PC-3 (cell line): ENCODE results near the gene RSF1.

Source experiments
- EZH2 ChIP-seq: fragments of 300-600 bp; sonication (generic); IDR thresholded peaks from one replicate; pipeline ENCODE4 v1.6.1; 2017; ENCODE audit warnings: antibody characterized with exemption, mild to moderate bottlenecking, low read length; ENCODE audit not compliant: unreplicated experiment
- EZH2phosphoT487 ChIP-seq: fragments of 300-600 bp; sonication (generic); IDR thresholded peaks from 2 replicates; pipeline ENCODE4 v1.6.1; 2018; ENCODE audit warnings: mild to moderate bottlenecking, antibody characterized with exemption, low read length, borderline replicate concordance
- TF ChIP-seq, protein P1 (sequence below): fragments of 300-600 bp; sonication (generic); conservative IDR thresholded peaks from 2 replicates; pipeline ENCODE4 v1.5.1; 2017; ENCODE audit warnings: antibody characterized with exemption, low read depth, mild to moderate bottlenecking, low read length

- TF ChIP-seq, protein P1, sequence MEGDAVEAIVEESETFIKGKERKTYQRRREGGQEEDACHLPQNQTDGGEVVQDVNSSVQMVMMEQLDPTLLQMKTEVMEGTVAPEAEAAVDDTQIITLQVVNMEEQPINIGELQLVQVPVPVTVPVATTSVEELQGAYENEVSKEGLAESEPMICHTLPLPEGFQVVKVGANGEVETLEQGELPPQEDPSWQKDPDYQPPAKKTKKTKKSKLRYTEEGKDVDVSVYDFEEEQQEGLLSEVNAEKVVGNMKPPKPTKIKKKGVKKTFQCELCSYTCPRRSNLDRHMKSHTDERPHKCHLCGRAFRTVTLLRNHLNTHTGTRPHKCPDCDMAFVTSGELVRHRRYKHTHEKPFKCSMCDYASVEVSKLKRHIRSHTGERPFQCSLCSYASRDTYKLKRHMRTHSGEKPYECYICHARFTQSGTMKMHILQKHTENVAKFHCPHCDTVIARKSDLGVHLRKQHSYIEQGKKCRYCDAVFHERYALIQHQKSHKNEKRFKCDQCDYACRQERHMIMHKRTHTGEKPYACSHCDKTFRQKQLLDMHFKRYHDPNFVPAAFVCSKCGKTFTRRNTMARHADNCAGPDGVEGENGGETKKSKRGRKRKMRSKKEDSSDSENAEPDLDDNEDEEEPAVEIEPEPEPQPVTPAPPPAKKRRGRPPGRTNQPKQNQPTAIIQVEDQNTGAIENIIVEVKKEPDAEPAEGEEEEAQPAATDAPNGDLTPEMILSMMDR, result no peak
- no peak for TF ChIP-seq EZH2
- TF ChIP-seq EZH2phosphoT487, result no peak
Observed at GRCh38 chr11:77815459-77815858, 5.1 kb downstream of the RSF1 start.
